Astrocyte of the spinal cord (primary cell): Measurements from ENCODE around the gene ZFP69.
"Not testable (repeated sequence)": the region's sequence is repeated elsewhere in the genome, so short reads cannot be mapped to it uniquely, and the experiment has no call there.

Experiments used
- DNase-seq: peaks from one replicate; pipeline ENCODE4 v3.0.0; 2011; ENCODE audit warnings: low read depth, low spot score
- H3K4me3 ChIP-seq: 2 replicates; pipeline ENCODE4 v1.5.1; 2011; ENCODE audit warnings: low read depth, mild to moderate bottlenecking, low read length, moderate library complexity
- CTCF ChIP-seq: IDR thresholded peaks from 2 replicates; pipeline ENCODE4 v1.5.1; 2012; ENCODE audit warnings: low read depth, mild to moderate bottlenecking, low read length, inconsistent platforms
- in situ Hi-C: cut with HindIII; loops from 2 replicates; pipeline ENCODE4 v1.10.0; 2017; ENCODE audit warnings: low sequenced_read_pairs

The ZFP69 gene

GRCh38 chr1:40469327-40469726 lies 7.8 kb upstream of the ZFP69 start:
- no peak overlapping the region for H3K4me3 ChIP-seq
- DNase-seq: no peak
- in situ Hi-C loops: no loop called here
- no peak for TF ChIP-seq CTCF

GRCh38 chr1:40475268-40475667 lies 1.8 kb upstream of the ZFP69 start:
- TF ChIP-seq CTCF: no peak
- DNase-seq: no peak
- in situ Hi-C loops: no loop called here
- no peak overlapping the region for H3K4me3 ChIP-seq

DNA sequence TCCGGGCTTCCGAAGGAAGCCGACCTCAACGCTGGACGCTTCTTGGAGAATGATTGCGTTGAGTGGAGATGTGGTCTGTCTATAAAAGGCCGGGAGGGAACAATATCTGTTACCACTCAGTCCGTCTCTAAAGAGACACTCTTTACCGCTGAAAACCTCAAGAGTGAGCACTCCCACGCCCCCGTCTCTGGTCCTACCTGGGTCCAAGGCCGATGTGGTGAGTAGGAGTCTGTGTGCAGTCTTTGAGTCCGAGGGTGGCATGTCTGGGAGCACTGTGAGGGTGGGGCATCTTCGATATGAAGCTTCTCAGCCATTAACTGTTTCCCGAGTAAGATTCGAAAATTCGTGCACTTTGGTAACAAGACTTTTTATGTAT lies 576 bp downstream of the ZFP69 start:
- H3K4me3 ChIP-seq: peak overlapping the region; percentile 73
- TF ChIP-seq CTCF: no peak
- peak; percentile 43 for DNase-seq
- in situ Hi-C loops: no loop called here

GRCh38 chr1:40478276-40478675 lies 1.2 kb downstream of the ZFP69 start:
- peak overlapping the region; percentile 73 for H3K4me3 ChIP-seq
- DNase-seq: no peak
- in situ Hi-C loops: no loop called here
- no peak for TF ChIP-seq CTCF

DNA sequence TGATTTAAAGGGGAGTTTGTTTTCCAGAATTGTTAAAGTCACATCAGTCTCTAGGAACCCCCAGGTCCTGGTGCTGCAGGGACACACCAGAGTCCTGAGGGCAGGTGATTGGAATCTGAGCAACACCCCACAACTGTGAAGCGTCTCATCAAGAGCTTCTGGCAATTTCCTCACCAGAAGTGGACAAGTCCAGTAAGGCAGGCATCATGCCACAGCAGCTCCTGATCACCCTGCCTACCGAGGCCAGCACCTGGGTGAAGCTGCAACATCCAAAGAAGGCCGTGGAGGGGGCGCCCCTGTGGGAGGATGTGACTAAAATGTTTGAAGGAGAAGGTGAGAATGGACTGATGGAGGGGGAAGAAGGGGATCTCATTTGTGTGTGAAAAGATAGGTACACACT lies 2.1 kb downstream of the ZFP69 start:
- no peak for TF ChIP-seq CTCF
- no peak overlapping the region for H3K4me3 ChIP-seq
- DNase-seq: no peak
- in situ Hi-C loops: no loop called here

DNA sequence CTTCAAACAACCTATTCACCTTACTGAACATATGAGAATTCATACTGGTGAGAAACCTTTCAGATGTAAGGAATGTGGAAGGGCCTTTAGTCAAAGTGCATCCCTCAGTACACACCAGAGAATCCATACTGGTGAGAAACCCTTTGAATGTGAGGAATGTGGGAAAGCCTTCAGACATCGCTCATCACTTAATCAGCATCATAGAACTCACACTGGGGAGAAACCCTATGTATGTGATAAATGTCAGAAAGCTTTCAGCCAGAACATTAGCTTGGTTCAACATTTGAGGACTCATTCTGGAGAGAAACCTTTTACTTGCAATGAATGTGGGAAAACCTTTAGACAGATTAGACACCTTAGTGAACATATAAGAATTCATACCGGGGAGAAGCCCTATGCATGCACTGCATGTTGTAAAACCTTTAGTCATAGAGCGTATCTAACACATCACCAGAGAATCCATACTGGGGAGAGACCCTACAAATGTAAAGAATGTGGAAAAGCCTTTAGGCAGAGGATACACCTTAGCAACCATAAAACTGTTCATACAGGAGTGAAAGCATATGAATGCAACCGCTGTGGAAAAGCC lies 18.3 kb downstream of the ZFP69 start:
- no peak for TF ChIP-seq CTCF
- H3K4me3 ChIP-seq: no peak overlapping the region
- in situ Hi-C loops: no loop called here
- peak; percentile 8 for DNase-seq

- H3K4me3 ChIP-seq, in situ Hi-C loops, DNase-seq: not testable (repeated sequence)
Measured at GRCh38 chr1:40502651-40503050, 25.6 kb downstream of the ZFP69 start.
